Fibroblast of the conjunctiva (primary cell): ENCODE results near the gene CAPG.
"Not testable (repeated sequence)": the region's sequence is repeated elsewhere in the genome, so short reads cannot be mapped to it uniquely, and the experiment has no call there.

Experiments used
- DNase-seq: peaks from one replicate; pipeline ENCODE4 v3.0.0-alpha.2; 2010; ENCODE audit warnings: low read depth

CAPG gene

DNA sequence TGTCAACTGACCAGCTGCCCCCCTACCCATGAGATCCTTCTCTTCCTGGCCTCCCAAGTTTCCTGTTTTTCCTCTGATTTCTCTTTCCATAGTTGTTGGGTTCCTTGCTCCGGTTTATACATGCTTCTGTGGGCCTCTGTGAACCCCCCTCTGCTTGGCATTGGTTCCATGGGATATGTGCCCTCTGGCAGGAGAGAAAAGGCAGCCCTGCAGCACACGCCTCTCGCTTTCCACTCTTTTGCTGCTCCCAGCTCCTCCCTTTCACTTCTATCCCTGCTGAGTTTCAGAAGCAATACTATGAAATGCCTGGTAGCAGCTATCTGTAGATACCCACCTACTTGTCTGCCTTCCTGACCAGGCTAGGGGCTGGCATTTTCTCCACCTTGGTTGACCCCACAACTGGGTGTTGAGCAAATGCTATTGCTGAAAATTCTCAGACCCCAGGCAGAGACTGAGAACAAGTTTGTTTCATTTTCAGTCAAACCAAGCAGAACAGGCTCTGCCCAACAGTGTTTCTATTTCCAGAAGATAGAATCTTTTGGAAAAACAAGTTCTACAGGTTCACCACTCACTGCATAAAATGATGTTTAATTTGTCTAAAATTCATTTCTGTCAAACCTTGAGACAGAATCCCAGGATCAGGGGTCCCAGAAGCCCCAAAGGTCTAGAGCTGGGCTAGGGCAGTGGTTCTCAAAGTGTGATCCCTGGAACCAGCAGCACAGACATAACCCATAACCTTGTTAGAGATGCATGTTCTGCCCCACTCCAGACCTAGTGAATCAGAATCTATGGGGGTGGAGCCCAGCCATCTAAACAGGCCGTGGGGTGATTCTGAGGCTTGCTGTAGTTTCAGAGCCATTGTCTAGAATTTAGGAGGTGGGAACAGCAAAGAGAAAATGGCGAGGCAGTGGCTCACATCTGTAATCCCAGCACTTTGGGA lies 13.4 kb downstream of the CAPG start:
- DNase-seq: no peak

DNA sequence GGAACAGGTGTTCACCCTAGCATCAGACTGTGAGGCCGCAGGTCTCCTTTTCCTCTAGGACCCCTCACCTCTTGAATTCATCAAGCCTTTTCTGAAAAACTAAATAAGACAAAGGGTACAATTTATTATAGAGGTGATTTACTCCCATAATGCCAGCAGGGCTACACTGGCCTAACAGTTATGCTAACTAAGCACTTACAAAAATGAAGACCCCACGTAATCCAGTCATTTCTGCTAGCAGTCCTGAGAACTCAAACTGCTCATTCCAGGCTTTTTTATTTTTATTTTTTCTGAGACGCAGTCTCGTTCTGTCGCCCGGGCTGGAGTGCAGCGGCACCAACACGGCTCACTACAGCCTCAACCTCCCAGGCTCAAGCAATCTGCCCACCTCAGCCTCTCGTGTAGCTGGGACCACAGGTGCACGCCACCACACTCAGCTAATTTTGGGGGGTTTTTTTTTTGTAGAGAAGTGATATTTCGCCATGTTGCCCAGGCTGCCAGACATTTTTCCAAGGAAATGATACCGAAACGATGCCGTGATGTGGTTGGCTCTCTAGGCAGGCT lies 14.2 kb downstream of the CAPG start:
- DNase-seq: no peak

DNA sequence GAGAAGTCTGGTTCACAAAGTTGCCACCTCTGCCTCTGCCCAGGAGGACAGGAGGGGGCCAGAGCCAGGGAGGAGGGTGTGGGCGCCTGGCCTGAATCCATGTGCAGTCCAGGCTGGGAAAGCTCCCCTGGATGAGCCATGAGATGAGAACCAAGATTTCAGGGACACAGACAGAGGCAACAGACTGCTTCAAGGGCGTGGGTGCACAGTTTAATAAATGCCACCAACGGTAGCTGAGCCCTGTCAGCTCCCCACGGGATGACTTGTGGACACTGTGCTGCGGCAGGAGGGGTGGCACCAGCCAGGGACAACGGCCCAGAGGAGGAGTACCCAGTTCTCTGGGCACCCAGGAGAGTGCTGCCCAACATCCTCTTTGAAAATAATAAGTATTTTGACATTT lies 15.2 kb downstream of the CAPG start:
- DNase-seq: no peak

DNA sequence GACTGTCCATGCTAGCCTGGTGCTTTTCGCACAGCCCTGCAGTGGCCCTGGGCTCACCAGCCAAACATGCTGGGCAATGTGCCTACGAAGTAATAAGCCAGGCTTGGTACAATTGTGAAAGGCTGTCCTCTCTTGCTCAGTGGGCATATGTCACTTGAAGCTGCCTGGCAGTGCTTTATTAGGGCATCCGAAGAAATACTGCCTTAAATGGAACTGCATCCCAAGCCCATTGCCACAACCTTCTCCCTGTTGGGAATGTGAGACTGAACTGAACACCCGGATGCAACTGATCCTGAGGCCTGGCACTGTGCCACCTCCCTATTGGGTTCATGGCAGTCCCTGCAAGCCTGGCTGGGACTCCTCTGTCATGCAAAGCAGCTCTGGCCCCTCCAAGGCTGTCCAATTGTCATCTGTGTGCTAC lies 15.9 kb downstream of the CAPG start:
- no peak for DNase-seq

DNA sequence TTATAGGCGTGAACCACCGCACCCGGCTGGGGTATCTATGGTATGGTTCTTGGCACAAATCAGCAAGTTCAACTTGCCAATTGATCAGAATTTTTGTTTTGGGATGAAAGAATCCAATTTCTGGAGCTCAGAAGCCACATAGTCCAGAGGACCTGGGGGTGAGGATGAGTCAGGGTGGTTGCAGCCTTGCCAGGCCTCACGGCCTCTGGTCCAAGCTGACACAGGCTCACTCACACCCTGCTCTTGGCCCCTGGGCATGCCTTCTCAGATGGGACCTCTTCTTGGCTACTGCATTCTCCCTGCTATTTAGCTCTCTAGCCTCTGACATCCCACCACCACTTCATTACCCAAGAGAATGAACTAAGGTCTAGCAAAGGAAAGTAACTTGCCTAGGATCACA lies 16.3 kb downstream of the CAPG start:
- no peak for DNase-seq

DNA sequence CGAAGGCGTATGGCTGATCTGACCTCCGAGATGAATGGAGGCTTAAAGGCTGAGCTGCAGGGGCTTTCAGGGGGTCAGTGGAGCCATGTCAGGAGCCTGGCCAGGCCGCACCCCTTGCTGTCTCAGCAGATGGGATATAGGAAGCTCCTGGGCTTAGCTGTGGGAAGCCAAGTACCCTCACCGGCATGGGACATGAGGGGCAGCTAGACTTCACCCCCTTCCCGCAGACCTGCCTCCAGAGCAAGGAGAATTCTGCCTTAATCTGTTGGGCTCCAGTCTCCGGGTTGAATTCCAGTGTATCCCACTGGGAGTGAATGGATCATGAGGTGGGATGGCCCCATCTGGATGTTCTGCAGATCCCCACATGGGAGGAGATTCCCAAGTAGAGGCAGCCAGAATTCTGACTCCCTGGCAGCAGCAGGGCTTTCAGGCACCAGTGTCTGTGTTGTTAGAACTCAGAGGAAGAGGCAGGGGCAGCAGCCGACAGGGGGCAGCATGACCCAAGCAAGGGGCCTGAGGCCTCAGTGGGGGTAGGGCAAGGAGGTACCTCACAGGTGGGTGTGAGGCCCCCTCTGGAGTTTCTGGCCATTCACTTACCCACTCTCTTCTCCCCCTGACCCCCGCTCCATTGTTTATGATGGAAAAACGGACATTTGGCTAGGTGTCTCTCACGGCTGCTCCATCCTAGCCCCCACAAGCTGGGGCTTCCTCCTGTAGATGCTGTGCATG lies 19.1 kb downstream of the CAPG start:
- DNase-seq: no peak

DNA sequence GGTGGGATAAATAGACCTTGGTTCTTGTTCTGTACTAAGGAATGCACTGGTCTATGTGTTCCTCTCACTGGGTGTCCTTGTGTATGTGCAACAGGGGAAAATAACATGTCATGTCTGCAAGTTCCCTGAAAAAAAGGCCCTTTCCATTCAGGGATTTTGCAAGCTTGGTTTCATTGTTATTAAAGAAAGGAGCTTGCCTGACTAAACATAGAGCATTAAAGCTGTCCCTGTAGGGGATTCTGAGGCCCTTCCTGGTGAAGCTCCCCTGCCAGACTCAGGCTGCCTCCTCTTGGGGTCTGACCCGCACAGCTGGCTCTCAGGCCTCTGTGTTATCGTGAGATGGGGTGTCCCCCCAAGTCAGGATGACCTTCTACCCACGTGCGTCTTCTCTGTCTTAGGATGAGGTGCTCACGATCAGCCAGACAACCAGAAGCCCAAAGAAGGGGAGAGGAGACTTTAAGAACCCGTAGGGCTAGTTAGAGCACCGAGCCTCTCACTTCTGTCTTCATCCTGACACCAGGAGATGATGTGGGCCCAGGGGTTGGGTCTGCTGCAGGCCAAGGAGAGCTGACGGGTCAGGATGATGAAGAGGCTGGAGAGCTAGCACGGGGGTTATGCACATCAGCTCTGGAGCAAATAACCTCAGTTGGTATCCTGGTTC lies 21.2 kb downstream of the CAPG start:
- DNase-seq: no peak

DNA sequence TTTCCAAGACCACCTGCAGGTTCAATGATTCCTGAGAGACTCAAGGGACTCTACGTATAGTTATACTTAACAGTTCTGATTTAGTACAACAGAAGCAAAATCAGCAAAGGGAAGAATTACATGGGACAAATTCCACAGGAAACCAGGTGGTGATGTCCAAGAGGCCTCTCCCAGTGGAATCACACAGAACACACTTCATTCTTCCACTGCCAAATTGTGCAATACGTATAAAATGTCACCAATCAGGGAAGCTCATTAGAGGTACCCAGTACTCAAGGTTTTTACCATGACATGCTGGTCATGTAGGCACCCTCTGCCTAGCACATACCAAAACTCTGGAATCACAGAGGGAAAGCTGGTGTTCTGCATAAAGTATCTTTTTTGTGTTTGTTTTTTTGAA lies 22.4 kb downstream of the CAPG start:
- DNase-seq: no peak

DNA sequence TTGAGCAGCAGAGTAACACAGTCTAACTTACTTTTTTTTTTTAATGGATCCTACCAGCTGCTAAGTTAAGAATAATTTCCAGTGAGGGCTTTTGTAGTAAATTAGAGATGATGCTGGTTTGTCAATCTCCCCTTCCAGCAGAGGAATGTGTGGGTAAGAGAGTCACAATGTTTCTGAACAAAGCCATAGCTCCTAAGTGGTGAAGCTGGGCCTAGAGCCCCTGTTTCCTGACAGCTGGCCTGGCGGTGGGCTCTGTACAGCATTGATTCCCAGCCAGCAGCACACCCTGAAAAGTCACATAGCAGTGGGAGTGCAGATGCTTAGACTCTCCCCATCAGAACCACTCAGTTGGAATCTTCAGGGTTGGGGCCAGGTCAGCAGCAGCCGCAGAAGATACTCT lies 24.4 kb downstream of the CAPG start:
- no peak for DNase-seq

DNA sequence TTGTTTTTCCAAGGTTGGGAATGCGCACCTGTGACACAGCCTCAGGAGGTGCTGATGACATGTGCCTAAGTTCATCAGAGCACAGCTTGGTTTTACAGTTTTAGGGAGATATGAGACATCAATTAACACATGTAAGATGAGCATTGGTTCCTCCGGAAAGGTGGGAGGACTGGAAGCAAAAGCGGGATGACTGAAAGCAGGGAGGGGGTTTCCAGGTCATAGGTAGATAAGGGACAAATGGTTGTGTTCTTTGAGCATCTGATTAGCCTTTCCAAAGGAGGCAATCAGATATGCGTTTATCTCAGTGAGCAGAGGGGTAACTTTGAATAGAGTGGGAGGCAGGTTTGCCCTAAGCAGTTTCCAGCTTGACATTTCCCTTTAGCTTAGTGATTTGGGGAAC lies 26.3 kb downstream of the CAPG start:
- no peak for DNase-seq

DNA sequence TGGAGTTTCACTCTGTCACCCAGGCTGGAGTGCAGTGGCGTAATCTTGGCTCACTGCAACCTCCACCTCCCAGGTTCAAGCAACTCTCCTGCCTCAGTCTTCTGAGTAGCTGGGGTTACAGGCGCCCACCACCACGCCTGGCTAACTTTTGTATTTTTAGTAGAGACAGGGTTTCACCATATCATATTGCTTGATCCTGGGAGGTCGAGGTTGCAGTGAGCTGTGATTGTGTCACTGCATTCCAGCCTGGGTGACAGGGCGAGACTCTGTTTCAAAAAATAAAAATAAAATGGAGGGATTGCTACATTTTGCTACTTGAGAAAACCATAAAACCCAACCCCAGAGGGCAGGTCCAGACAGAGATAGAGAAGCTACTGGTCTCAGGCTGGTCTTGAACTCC lies 27.0 kb downstream of the CAPG start:
- not testable (repeated sequence) for DNase-seq

DNA sequence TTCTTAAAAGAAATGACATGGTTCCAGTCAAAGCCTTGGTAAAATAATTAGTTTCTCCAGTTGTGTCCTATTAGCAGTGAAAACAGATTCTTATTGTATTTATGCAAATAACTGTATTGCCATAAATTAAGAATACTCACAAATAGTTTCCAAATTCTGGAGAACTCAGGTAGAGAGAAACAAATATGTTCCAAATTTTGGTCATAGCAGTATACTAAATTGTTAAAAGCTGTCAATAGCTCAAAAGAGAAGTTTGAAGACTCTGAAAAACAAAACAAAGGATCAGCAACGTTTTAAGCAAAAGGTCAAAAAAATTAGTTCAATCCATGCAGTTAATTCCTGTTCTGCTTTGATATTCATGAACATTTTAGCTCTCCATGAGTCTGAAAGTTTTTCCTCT lies 30.1 kb downstream of the CAPG start:
- no peak for DNase-seq

DNA sequence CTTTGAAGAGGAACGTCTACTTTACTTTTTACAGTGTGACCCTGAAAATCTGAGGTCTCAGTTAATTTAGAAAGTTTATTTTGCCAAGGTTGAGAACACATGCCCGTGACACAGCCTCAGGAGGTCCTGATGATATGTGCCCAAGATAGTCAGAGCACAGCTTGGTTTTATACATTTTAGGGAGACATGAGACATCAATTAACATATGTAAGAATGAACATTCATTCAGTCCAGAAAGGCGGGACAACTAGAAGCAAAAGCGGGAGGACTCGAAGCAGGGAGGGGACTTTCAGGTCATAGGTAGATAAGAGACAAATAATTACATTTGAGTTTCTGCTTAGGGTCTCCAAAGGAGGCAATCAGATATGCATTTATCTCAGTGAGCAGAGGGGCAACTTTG lies 31.9 kb downstream of the CAPG start:
- DNase-seq: no peak

DNA sequence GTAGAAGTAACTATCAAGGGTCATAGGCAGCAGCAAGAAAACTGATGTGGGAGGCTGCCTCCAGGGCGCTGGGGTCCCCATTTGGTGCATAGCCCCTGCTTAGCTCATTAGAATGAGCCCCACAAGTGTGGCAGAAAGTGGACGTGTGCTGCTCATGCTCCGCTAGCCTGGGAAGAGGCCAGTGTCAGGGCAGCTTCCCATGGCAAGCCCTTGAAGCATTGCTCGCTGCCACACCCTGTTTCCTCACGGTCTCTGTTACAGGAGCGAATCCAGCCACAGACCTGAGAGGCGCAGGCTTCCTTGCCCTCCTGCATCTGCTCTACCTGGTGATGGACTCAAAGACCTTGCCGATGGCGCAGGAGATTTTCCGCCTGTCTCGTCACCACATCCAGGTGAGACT lies 33.1 kb downstream of the CAPG start:
- DNase-seq: no peak

DNA sequence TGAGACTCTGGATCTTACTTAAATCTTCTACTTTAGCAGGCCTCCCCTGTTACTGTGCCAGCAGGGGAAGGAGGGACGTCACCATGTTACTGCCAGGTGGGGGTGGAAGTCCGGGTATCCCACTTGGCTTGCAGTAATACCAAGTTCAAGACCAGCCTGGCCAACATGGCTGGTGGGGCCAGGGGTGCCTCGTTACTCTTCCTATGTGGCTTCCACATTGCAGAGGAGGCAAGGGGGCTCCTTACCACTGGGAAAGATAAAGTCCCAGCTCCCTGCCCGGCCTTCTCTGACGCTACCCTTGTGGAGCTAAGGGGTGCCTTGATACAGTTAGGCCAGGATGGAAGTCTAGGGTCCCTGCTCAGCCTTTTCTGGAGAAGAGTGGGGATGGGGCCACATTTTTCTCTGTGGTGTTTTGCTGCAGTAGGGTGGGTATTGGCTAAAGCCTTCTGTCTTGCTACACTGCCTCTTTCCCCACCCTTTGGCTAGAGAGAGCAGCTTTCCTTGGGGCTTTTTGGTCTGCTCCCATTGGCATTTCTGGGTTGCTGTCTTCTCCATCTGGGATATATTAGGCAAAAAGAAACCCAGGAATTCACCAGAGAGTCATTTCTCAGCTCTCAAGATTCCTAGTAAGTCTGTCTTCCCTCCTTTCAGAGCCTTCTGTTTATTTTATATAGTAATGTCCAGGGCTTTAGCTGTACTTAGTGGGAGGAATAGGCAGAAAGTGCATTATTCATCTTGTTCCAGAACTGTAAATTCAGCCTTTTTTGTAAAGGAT lies 33.7 kb downstream of the CAPG start:
- DNase-seq: no peak

DNA sequence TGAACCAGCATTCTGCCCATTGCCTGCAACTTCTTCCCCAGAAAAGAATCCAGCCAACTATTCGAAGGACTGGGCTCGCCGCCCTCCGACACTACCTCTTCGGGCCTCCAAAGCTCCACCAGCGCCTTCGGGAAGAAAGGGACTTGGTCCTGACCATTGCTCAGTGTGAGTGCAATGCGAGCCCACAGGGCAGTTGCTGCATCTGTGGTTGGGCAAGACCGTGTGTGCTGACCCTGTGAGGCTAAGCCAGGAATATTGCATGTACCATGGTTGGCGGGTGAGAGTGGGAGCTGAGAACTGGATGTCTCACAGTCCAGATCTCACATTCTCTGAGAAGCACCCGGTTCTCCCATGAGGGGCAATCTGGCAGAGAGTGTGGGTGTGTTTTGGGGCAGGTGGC lies 39.1 kb downstream of the CAPG start:
- DNase-seq: no peak

DNA sequence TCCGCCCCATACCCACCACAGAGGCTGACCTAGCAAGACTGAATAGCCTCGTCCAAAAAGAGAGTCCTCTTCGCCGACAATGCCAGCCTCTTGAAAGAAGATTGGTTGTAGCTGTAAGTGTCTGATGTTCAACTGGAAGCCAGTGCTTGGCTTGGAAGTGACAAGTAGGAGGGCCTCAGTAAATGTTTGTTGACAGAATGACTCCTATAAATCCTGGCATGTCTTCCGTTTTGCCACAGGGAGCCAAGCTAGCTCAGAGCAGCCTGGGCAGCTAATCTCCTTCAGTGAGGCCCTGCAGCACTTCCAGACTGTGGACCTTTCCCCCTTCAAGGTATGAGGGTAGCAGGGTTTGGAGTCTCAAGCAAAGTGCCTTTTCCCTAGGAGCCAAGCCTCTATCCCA lies 40.7 kb downstream of the CAPG start:
- DNase-seq: no peak

DNA sequence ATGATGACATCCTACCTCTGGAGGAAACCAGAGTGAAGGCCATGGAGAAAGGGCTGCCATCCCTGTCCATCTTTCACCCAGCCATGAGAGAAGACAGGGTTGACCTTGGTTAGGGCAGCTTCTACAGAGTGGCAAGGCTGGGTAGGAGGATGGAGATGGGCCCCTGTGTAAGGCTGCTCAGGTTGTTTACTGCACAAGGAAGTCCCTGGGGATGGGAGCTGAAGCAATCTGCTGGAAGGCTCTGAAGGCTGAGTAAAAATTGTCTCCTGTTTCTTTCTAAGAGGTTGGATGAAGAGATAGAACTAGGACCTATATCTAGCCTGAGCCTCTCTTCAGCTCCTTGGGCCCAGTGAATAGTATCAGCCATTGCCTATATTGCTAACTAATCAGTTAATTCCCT lies 41.2 kb downstream of the CAPG start:
- DNase-seq: no peak

DNA sequence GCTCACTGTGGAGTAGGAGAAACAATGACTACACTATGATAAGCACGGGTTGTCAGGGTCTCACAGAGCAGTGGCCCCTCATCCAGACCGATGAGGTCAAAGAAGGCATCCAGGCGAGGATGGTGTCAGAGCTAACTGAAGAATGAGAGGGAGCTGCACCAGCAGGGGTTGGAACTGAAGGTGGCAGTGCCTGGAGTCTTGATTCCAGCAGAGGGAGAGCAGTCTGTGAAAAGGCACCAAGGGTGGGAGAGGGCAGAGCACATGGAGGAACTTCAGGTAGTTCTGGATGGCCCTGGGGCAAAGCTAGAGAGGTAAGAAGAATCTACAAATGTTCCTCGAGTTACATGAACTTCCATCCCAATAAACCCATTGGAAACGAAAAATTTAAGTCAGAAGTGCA lies 43.0 kb downstream of the CAPG start:
- DNase-seq: no peak

DNA sequence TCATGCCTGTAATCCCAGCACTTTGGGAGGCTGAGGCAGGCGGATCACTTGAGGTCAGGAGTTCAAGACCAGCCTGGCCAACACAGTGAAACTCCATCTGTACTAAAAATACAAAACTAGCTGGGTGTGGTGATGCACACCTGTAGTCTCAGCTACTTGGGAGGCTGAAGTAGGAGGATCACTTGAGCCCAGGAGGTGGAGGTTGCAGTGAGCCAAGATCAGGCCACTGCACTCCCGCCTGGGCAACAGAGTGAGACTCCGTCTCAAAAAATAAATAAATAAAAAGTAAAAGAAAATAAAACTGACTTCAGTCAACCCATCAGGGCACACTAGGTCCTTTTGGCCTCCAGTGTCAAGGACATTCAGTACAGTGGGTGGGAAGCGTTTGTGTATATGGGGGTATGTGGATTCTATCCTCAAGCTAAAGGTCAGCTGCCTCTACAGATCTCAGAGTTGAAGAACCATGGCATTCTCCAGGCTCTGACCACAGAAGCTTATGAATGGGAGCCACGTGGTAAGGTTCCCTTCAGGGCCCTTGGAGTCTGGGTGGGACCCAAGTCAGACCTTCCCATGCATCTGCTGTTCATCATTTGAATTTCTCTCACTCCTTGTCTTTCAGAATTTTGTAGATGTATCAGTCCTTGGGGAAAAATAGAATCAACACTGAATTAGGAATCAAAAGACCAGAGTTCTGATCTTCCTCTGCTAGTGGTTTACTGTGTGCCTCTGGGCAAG lies 47.3 kb downstream of the CAPG start:
- not testable (repeated sequence) for DNase-seq

DNA sequence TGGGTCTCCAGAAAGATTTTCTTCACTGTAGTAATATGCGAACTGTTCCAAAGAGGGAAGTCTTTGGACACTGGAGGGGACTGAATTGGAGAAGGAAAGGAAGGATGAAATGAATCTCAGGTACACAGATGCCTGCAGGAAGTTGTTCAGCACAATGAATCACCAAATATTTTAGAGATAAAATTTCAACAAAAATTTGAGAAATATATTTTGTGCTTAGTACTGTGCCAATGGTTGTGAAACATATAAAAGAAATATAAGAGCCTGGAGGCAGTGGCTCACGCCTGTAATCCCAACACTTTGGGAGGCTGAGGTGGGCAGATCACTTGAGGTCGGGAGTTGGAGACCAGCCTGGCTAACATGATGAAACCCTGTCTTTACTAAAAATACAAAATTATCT lies 52.4 kb downstream of the CAPG start:
- DNase-seq: no peak
